Measurements from ENCODE around the gene CREB5. TPM values are rescaled to one million over a fixed set of nuclear protein-coding genes. Genes with fewer than 3 reads are reported as not detected.

The CREB5 gene
- total RNA-seq, 4 donors from 2014 or later, result 0.90 to 10.1 (median 4.9) TPM

GRCh38 chr7:28708033-28708951 is 296.0 kb downstream of the CREB5 start:
- in situ Hi-C loops (cut with MboI; ENCODE audit: low sequenced_read_pairs in 4 of 4), result no loop called here
- intact Hi-C loops (cut with DNase I; ENCODE audit: low total_unique reads), result no loop called here
- ATAC-seq, result peak; percentile 48 to 76
- Histone ChIP-seq H3K4me1 (peaks cover 9 to 20% of the 10 kb centered on the region in 2 donors), H3K27me3 (no peaks in the 10 kb centered on the region), H3K27ac (peak overlapping the region in 2 of 4 donors; percentile 25 to 33), H3K36me3 (no peaks in the 10 kb centered on the region), H3K9me3 (no peaks in the 10 kb centered on the region), H3K4me3 (peak overlapping the region in 3 of 4 donors; percentile 11 to 20 (median 18))
- TF ChIP-seq, protein P1, sequence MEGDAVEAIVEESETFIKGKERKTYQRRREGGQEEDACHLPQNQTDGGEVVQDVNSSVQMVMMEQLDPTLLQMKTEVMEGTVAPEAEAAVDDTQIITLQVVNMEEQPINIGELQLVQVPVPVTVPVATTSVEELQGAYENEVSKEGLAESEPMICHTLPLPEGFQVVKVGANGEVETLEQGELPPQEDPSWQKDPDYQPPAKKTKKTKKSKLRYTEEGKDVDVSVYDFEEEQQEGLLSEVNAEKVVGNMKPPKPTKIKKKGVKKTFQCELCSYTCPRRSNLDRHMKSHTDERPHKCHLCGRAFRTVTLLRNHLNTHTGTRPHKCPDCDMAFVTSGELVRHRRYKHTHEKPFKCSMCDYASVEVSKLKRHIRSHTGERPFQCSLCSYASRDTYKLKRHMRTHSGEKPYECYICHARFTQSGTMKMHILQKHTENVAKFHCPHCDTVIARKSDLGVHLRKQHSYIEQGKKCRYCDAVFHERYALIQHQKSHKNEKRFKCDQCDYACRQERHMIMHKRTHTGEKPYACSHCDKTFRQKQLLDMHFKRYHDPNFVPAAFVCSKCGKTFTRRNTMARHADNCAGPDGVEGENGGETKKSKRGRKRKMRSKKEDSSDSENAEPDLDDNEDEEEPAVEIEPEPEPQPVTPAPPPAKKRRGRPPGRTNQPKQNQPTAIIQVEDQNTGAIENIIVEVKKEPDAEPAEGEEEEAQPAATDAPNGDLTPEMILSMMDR (IDR thresholded peaks at IDR 0.05 in 4 of 5, conservative IDR thresholded peaks at IDR 0.05 in 1 of 5), result no peak
- TF ChIP-seq POLR2A (IDR thresholded peaks at IDR 0.05), result no peak
- DNase-seq, result peak in 1 of 2 donors; percentile 30

DNA sequence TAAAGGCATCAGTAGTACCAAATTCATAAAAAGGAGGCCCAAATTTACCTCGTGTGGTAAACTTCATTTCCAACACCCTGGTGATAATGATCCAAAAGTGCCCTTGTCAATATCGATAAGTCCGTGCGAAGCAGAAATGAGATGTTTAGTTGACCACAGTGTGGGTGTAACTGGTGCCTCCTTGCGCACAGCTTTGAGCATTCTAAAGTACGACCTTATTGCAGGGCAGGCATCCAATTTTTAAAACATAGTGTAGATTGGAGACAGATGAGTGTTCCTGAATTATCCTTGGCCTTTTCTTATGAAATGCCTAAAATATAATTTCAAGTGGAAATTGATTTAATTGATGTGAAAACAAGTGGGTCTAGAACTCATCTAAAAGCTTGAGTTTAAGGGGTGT is 297.4 kb downstream of the CREB5 start:
- Histone ChIP-seq H3K4me1 (peaks cover 9 to 16% of the 10 kb centered on the region in 2 donors), H3K27me3 (no peaks in the 10 kb centered on the region), H3K9me3 (no peaks in the 10 kb centered on the region), H3K36me3 (no peaks in the 10 kb centered on the region), H3K27ac (no peak overlapping the region), H3K4me3 (no peak overlapping the region)
- in situ Hi-C loops (cut with MboI; ENCODE audit: low sequenced_read_pairs in 4 of 4), result no loop called here
- TF ChIP-seq POLR2A (IDR thresholded peaks at IDR 0.05), result no peak
- TF ChIP-seq, protein P1 (IDR thresholded peaks at IDR 0.05 in 4 of 5, conservative IDR thresholded peaks at IDR 0.05 in 1 of 5), result no peak
- intact Hi-C loops (cut with DNase I; ENCODE audit: low total_unique reads), result no loop called here
- DNase-seq (no peak), ATAC-seq (no peak)

DNA sequence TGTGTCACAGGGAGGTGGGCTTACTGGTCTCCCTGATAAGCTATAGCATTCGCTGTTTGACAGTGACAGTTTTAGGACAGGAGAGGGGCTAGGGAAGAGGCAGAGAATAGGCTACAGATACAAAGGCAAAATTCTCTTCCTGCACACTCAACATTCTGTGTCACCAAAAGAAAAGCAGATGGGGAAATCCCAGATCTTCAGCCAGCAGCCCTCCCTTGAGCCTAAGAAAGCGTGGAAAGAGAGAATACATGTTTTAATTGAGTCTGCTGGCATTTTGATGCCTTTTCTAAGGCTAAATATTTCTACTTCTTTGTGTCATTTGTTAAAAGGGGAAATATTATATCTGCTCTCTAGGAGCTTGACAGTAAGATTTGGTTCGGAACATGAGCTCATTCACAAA is 298.8 kb downstream of the CREB5 start:
- H3K27ac ChIP-seq, result peak overlapping the region in 2 of 4 donors; percentile 13 to 18
- no peak overlapping the region for H3K4me3 ChIP-seq
- TF ChIP-seq, protein P1 (IDR thresholded peaks at IDR 0.05 in 4 of 5, conservative IDR thresholded peaks at IDR 0.05 in 1 of 5), result no peak
- TF ChIP-seq POLR2A (IDR thresholded peaks at IDR 0.05), result no peak
- no peaks in the 10 kb centered on the region for H3K27me3 ChIP-seq
- ATAC-seq (no peak), DNase-seq (no peak)
- no peaks in the 10 kb centered on the region for H3K9me3 ChIP-seq
- H3K4me1 ChIP-seq, result peaks cover 9 to 16% of the 10 kb centered on the region in 2 donors
- in situ Hi-C loops (cut with MboI; ENCODE audit: low sequenced_read_pairs in 4 of 4), result no loop called here
- no peaks in the 10 kb centered on the region for H3K36me3 ChIP-seq
- intact Hi-C loops (cut with DNase I; ENCODE audit: low total_unique reads), result no loop called here

GRCh38 chr7:28714459-28715120 is 302.3 kb downstream of the CREB5 start:
- no peaks in the 10 kb centered on the region for H3K9me3 ChIP-seq
- intact Hi-C loops (cut with DNase I; ENCODE audit: low total_unique reads), result no loop called here
- H3K36me3 ChIP-seq, result no peaks in the 10 kb centered on the region
- H3K4me1 ChIP-seq, result peaks cover 0 to 2% of the 10 kb centered on the region in 2 donors
- DNase-seq, result no peak
- no peak overlapping the region for H3K4me3 ChIP-seq
- ATAC-seq, result no peak
- TF ChIP-seq, protein P1 (IDR thresholded peaks at IDR 0.05 in 4 of 5, conservative IDR thresholded peaks at IDR 0.05 in 1 of 5), result no peak
- no peak for TF ChIP-seq POLR2A (IDR thresholded peaks at IDR 0.05)
- in situ Hi-C loops (cut with MboI; ENCODE audit: low sequenced_read_pairs in 4 of 4), result no loop called here
- H3K27ac ChIP-seq, result no peak overlapping the region
- no peaks in the 10 kb centered on the region for H3K27me3 ChIP-seq

Data from gastrocnemius medialis (tissue), 4 donors.